Measurements from ENCODE around the gene ZNF823.
"Not testable (repeated sequence)": the region's sequence is repeated elsewhere in the genome, so short reads cannot be mapped to it uniquely, and the experiment has no call there.

Gene ZNF823

GRCh38 chr19:11684987-11685675, 53.6 kb downstream of the ZNF823 start:
- H3K4me3 ChIP-seq (ENCODE audit: low read depth, low read length), result no peak overlapping the region
- no peak for DNase-seq (ENCODE audit: low read depth)
- TF ChIP-seq CTCF (IDR thresholded peaks at IDR 0.05; ENCODE audit: low read depth, low read length) (no peak), MYC (IDR thresholded peaks at IDR 0.05; ENCODE audit: low read depth, low read length) (no peak)

- no peak for DNase-seq (ENCODE audit: low read depth)
- no peak overlapping the region for H3K4me3 ChIP-seq (ENCODE audit: low read depth, low read length)
- no peak for TF ChIP-seq POLR2A (IDR thresholded peaks at IDR 0.05; ENCODE audit: extremely low read depth, insufficient read length)
- no peak for TF ChIP-seq MAX (IDR thresholded peaks at IDR 0.05; ENCODE audit: low read depth, low read length)
- TF ChIP-seq CTCF (IDR thresholded peaks at IDR 0.05; ENCODE audit: low read depth, low read length), result no peak
- TF ChIP-seq MYC (IDR thresholded peaks at IDR 0.05; ENCODE audit: low read depth, low read length), result no peak
Observed at GRCh38 chr19:11680689-11681302, 58.0 kb downstream of the ZNF823 start.

- no peak for DNase-seq (ENCODE audit: low read depth)
- TF ChIP-seq MYC (IDR thresholded peaks at IDR 0.05; ENCODE audit: low read depth, low read length), result no peak
- no peak for TF ChIP-seq MAX (IDR thresholded peaks at IDR 0.05; ENCODE audit: low read depth, low read length)
- TF ChIP-seq POLR2A (IDR thresholded peaks at IDR 0.05; ENCODE audit: extremely low read depth, insufficient read length), result no peak
- no peak for TF ChIP-seq CTCF (IDR thresholded peaks at IDR 0.05; ENCODE audit: low read depth, low read length)
- H3K4me3 ChIP-seq (ENCODE audit: low read depth, low read length), result no peak overlapping the region
Observed at GRCh38 chr19:11678504-11678903, 60.2 kb downstream of the ZNF823 start.

GRCh38 chr19:11676661-11677600, 61.8 kb downstream of the ZNF823 start:
- H3K4me3 ChIP-seq (ENCODE audit: low read depth, low read length); DNase-seq (ENCODE audit: low read depth): not testable (repeated sequence)

- TF ChIP-seq POLR2A (IDR thresholded peaks at IDR 0.05; ENCODE audit: extremely low read depth, insufficient read length) (no peak), CTCF (IDR thresholded peaks at IDR 0.05; ENCODE audit: low read depth, low read length) (no peak), MYC (IDR thresholded peaks at IDR 0.05; ENCODE audit: low read depth, low read length) (no peak), MAX (IDR thresholded peaks at IDR 0.05; ENCODE audit: low read depth, low read length) (no peak)
- H3K4me3 ChIP-seq (ENCODE audit: low read depth, low read length), result no peak overlapping the region
- no peak for DNase-seq (ENCODE audit: low read depth)
Observed at GRCh38 chr19:11675569-11675968, 63.2 kb downstream of the ZNF823 start.

- H3K4me3 ChIP-seq (ENCODE audit: low read depth, low read length), result no peak overlapping the region
- no peak for DNase-seq (ENCODE audit: low read depth)
- TF ChIP-seq MAX (IDR thresholded peaks at IDR 0.05; ENCODE audit: low read depth, low read length) (no peak), MYC (IDR thresholded peaks at IDR 0.05; ENCODE audit: low read depth, low read length) (no peak), CTCF (IDR thresholded peaks at IDR 0.05; ENCODE audit: low read depth, low read length) (no peak), POLR2A (IDR thresholded peaks at IDR 0.05; ENCODE audit: extremely low read depth, insufficient read length) (no peak)
Observed at GRCh38 chr19:11674067-11674492, 64.7 kb downstream of the ZNF823 start.

Data from NB4 (cell line).